ENCODE data around the gene BCDIN3D.

GRCh38 chr12:49792976-49793580 lies 49.8 kb downstream of the BCDIN3D start:
- TF ChIP-seq MAX (IDR thresholded peaks at IDR 0.05; ENCODE audit: insufficient read depth, insufficient read length) (no peak), POLR2A (IDR thresholded peaks at IDR 0.05; ENCODE audit: low read depth, low read length) (no peak), EZH2 (IDR thresholded peaks at IDR 0.05; ENCODE audit: borderline replicate concordance, low read depth, low read length, severe bottlenecking) (no peak), POLR2AphosphoS5 (IDR thresholded peaks at IDR 0.05; ENCODE audit: insufficient read depth, low read depth, low read length) (no peak)
- TF ChIP-seq, protein P1, sequence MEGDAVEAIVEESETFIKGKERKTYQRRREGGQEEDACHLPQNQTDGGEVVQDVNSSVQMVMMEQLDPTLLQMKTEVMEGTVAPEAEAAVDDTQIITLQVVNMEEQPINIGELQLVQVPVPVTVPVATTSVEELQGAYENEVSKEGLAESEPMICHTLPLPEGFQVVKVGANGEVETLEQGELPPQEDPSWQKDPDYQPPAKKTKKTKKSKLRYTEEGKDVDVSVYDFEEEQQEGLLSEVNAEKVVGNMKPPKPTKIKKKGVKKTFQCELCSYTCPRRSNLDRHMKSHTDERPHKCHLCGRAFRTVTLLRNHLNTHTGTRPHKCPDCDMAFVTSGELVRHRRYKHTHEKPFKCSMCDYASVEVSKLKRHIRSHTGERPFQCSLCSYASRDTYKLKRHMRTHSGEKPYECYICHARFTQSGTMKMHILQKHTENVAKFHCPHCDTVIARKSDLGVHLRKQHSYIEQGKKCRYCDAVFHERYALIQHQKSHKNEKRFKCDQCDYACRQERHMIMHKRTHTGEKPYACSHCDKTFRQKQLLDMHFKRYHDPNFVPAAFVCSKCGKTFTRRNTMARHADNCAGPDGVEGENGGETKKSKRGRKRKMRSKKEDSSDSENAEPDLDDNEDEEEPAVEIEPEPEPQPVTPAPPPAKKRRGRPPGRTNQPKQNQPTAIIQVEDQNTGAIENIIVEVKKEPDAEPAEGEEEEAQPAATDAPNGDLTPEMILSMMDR (IDR thresholded peaks at IDR 0.05; ENCODE audit: extremely low read depth in 1 of 2, insufficient read depth in 1 of 2, low read depth in 1 of 2, low read length in 2 of 2): no peak
